CD14-positive monocyte (primary cell): ENCODE results near the gene SLC25A22. TPM values are rescaled to one million over a fixed set of nuclear protein-coding genes. Genes with fewer than 3 reads are reported as not detected.
A peak's percentile ranks its signal among the peaks of the same experiment; 100 is the strongest.

ENCODE experiments used
- DNase-seq, 3 donors: peaks; one replicate each; pipeline ENCODE4 v3.0.0-alpha.2; 2011 to 2022
- H2AFZ ChIP-seq: 2 replicates; pipeline ENCODE4 v1.6.0; 2012; ENCODE audit warnings: mild to moderate bottlenecking, low read depth, low read length, inconsistent platforms; ENCODE audit not compliant: insufficient read depth, poor library complexity, severe bottlenecking
- H3K27ac ChIP-seq, 2 donors: 1 replicate in 1 of 2; 2 replicates in 1 of 2; pipeline ENCODE4 v1.5.1; 2012 to 2013; ENCODE audit warnings: low read length in 2 of 2, control low read depth in 1 of 2, inconsistent platforms in 1 of 2, low read depth in 1 of 2, mild to moderate bottlenecking in 1 of 2
- H3K27me3 ChIP-seq, 2 donors: one replicate each; pipeline versions ENCODE4 v1.6.0 to v1.6.1; 2011 to 2013; ENCODE audit warnings: low read length in 2 of 2; ENCODE audit not compliant: control insufficient read depth in 2 of 2, insufficient read depth in 2 of 2
- H3K36me3 ChIP-seq, 2 donors: replicated peaks in 1 of 2; 1 replicate in 1 of 2; 2 replicates in 1 of 2; pipeline versions ENCODE4 v1.5.1 to v1.6.1; 2012 to 2013; ENCODE audit warnings: low read length in 2 of 2, control low read depth in 1 of 2, inconsistent platforms in 1 of 2, mild to moderate bottlenecking in 1 of 2; ENCODE audit not compliant: insufficient read depth in 2 of 2, control insufficient read depth in 1 of 2
- H3K4me1 ChIP-seq, 2 donors: 1 replicate in 1 of 2; 2 replicates in 1 of 2; pipeline versions ENCODE4 v1.5.1 to v1.6.1; 2012 to 2013; ENCODE audit warnings: low read length in 2 of 2, control low read depth in 1 of 2, inconsistent platforms in 1 of 2, mild to moderate bottlenecking in 1 of 2, moderate library complexity in 1 of 2; ENCODE audit not compliant: insufficient read depth in 2 of 2, control insufficient read depth in 1 of 2
- H3K4me2 ChIP-seq: replicated peaks from 2 replicates; pipeline ENCODE3; 2012; ENCODE audit warnings: low read length, moderate library complexity, mild to moderate bottlenecking; ENCODE audit not compliant: poor library complexity, severe bottlenecking; ENCODE audit errors: extremely low read depth
- H3K4me3 ChIP-seq, 3 experiments: fragments of 200-600 bp in 1 of 3; sonication (generic) in 1 of 3; replicated peaks in 1 of 3; 1 replicate in 2 of 3; 2 replicates in 1 of 3; pipeline ENCODE4 v1.5.1; 2011 to 2013; ENCODE audit warnings: low read length in 3 of 3, mild to moderate bottlenecking in 3 of 3, control low read depth in 2 of 3, low read depth in 2 of 3, inconsistent platforms in 1 of 3, moderate library complexity in 1 of 3
- H3K79me2 ChIP-seq: 2 replicates; pipeline ENCODE4 v1.6.0; 2012; ENCODE audit warnings: mild to moderate bottlenecking, control low read depth, inconsistent platforms, low read length, moderate library complexity; ENCODE audit not compliant: insufficient read depth
- H3K9ac ChIP-seq: 2 replicates; pipeline ENCODE4 v1.6.0; 2017; ENCODE audit warnings: low read length, mild to moderate bottlenecking; ENCODE audit not compliant: insufficient read depth, poor library complexity, severe bottlenecking
- H3K9me3 ChIP-seq, 2 donors: replicated peaks in 1 of 2; 1 replicate in 1 of 2; 2 replicates in 1 of 2; pipeline versions ENCODE4 v1.5.1 to v1.6.1; 2012 to 2013; ENCODE audit warnings: low read length in 2 of 2, control low read depth in 1 of 2; ENCODE audit not compliant: control insufficient read depth in 1 of 2, insufficient read depth in 1 of 2
- H4K20me1 ChIP-seq: 2 replicates; pipeline ENCODE4 v1.6.0; 2012; ENCODE audit warnings: mild to moderate bottlenecking, low read length, control low read depth, moderate library complexity; ENCODE audit not compliant: insufficient read depth
- H3K27ac Mint-ChIP-seq, 7 donors: one replicate each; pipeline ENCODE4 v1.8.0; 2020; ENCODE audit warnings: mild to moderate bottlenecking in 7 of 7, mixed read lengths in 7 of 7, moderate library complexity in 6 of 7, inconsistent platforms in 2 of 7
- H3K27me3 Mint-ChIP-seq, 3 donors: one replicate each; pipeline ENCODE4 v1.8.0; 2021 to 2022; ENCODE audit warnings: low read depth in 3 of 3, mild to moderate bottlenecking in 3 of 3, mixed read lengths in 3 of 3, moderate library complexity in 3 of 3, inconsistent platforms in 1 of 3
- H3K36me3 Mint-ChIP-seq, 2 donors: one replicate each; pipeline ENCODE4 v1.8.0; 2020; ENCODE audit warnings: mixed read lengths in 2 of 2, inconsistent platforms in 1 of 2, mild to moderate bottlenecking in 1 of 2
- H3K4me1 Mint-ChIP-seq: one replicate; pipeline ENCODE4 v1.8.0; 2020; ENCODE audit warnings: mild to moderate bottlenecking, mixed read lengths
- H3K4me3 Mint-ChIP-seq, 2 donors: one replicate each; pipeline ENCODE4 v1.8.0; 2020; ENCODE audit warnings: mild to moderate bottlenecking in 2 of 2, mixed read lengths in 2 of 2, moderate library complexity in 1 of 2
- H3K9me3 Mint-ChIP-seq, 7 donors: one replicate each; pipeline ENCODE4 v1.8.0; 2020 to 2022; ENCODE audit warnings: mixed read lengths in 7 of 7, mild to moderate bottlenecking in 6 of 7, moderate library complexity in 6 of 7, inconsistent platforms in 2 of 7
- CTCF ChIP-seq: fragments of 200-600 bp; IDR thresholded peaks from one replicate; pipeline ENCODE4 v1.8.0; 2022; ENCODE audit warnings: antibody characterized with exemption, mild to moderate bottlenecking
- WGBS: methylation state at CpG from one replicate; pipeline ENCODE4 v1.1.5; 2013; ENCODE audit warnings: missing lambda C conversion rate; ENCODE audit not compliant: insufficient coverage; 5-methylcytosine and 5-hydroxymethylcytosine counted together
- intact Hi-C, 2 donors: fragments of 100-400 bp; cut with micrococcal nuclease; formaldehyde crosslinking; loops; one replicate each; pipeline versions ENCODE4 v1.15.0 to v1.15.1; 2023
- polyA plus RNA-seq, 3 donors: library from polyadenylated mRNA; depleted of rRNA in 1 of 3; unstranded in 2 of 3; stranded (reverse) in 1 of 3; fragments of 300-500 nt in 2 of 3; fragments of >200 nt in 1 of 3; fragmentation: Illumina TruSeq in 2 of 3; gene quantifications; 1 replicate in 2 of 3; 2 replicates in 1 of 3; pipeline ENCODE4 v1.2.3, GENCODE V29; 2012 to 2021

Gene SLC25A22
- polyA plus RNA-seq, 3 donors: 4.4 to 20.9 (median 5.6) TPM

DNA sequence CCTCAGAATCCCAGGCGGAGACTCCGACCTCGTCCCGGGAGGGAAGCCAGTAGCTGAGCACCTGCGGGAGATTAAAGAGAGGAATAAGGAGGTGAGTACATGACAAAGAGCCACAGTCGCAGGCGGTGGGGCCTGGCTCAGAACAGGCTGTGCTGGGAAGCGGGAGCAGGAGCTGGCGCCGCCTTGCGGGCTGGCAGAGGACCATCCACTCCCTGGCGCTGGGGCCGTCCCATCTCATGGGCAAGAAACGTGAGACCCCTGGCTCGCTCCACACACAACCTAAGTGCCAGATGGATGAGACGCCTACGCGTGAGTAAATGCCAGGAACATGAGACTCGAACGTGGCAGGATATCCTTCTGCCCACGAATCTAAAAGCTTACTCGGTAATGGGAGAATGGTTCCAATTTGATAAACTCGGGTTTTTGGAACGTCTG lies 14.5 kb downstream of the SLC25A22 start:
- peaks cover 4 to 29% (median 8%) of the 10 kb centered on the region in 3 donors for H3K27me3 Mint-ChIP-seq
- Histone ChIP-seq H3K9ac (no peak overlapping the region), H4K20me1 (peaks cover 5% of the 10 kb centered on the region), H3K79me2 (peaks cover 7% of the 10 kb centered on the region), H3K9me3 (no peaks in the 10 kb centered on the region), H2AFZ (no peak overlapping the region), H3K4me3 (no peak overlapping the region), H3K36me3 (peaks cover 0 to 8% of the 10 kb centered on the region in 2 donors), H3K27me3 (peaks cover 0 to 10% of the 10 kb centered on the region in 2 donors), H3K4me1 (peaks cover 5 to 7% of the 10 kb centered on the region in 2 donors), H3K27ac (no peak overlapping the region), H3K4me2 (no peak overlapping the region)
- TF ChIP-seq CTCF: no peak
- H3K4me1 Mint-ChIP-seq: peaks cover 14% of the 10 kb centered on the region
- WGBS: 46% methylated on average over 18 of the region's 24 CpGs
- intact Hi-C loops: no loop called here
- H3K27ac Mint-ChIP-seq: no peak overlapping the region
- H3K36me3 Mint-ChIP-seq: peaks cover 9 to 15% of the 10 kb centered on the region in 2 donors
- H3K9me3 Mint-ChIP-seq: peaks cover 0 to 2% (median 0%) of the 10 kb centered on the region in 7 donors
- DNase-seq: peak in 1 of 3 donors; percentile 33
- no peak overlapping the region for H3K4me3 Mint-ChIP-seq

DNA sequence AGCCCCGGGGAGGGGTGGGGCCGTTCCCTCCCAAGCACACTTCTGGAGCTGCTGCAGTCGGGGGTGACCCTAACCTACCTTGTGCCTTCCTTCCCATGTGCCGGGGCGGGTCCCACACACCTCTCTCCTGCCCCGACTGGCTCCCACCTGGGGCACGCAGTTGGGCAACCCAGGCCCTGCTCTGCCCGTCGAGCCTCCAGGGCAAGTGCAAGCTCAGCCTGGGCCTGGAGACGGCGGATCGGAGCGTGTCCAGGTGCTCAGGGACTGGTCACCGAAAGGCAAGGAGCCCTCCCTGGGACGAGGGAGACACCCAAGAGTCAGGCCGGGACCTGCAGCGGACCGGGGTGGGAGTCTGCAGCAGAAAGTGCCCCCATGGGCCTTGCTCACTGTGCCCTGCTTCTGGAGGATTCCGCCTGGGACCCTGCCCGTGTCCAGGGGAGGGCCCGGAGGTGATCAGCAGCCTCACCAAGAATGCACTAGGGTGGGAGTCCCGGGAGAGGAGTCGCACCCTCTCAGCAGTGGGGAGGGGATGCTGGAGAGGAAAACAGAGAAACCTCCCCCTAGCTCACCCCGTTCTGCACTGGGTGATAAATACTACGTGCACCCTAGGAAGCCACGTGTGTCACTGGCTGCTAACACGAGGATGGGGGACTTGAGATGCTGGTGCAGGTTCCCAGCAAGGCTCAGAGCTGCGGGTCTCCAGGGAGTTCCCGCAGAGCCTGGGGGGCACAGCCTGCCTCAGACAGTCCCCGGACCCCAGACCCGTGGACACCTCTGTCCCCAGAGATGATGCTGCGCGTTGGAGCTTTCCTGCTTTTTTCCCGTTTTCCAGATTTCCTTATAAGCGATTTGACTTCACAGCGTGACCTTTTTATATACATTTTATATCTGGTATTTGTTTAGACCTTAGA lies 15.6 kb downstream of the SLC25A22 start:
- no peak for DNase-seq
- Histone ChIP-seq H3K9me3 (no peaks in the 10 kb centered on the region), H3K79me2 (peaks cover 17% of the 10 kb centered on the region), H3K27me3 (no peaks in the 10 kb centered on the region), H4K20me1 (peaks cover 4% of the 10 kb centered on the region), H3K27ac (no peak overlapping the region), H3K4me3 (no peak overlapping the region), H3K36me3 (peaks cover 0 to 8% of the 10 kb centered on the region in 2 donors), H3K9ac (no peak overlapping the region), H3K4me1 (peaks cover 14 to 18% of the 10 kb centered on the region in 2 donors), H2AFZ (no peak overlapping the region), H3K4me2 (no peak overlapping the region)
- WGBS: 91% methylated on average over 25 of the region's 36 CpGs
- no peak for TF ChIP-seq CTCF
- H3K4me1 Mint-ChIP-seq: peaks cover 23% of the 10 kb centered on the region
- H3K27ac Mint-ChIP-seq: no peak overlapping the region
- peaks cover 0 to 2% (median 0%) of the 10 kb centered on the region in 7 donors for H3K9me3 Mint-ChIP-seq
- no peak overlapping the region for H3K4me3 Mint-ChIP-seq
- H3K27me3 Mint-ChIP-seq: peaks cover 2 to 19% (median 4%) of the 10 kb centered on the region in 3 donors
- peaks cover 9 to 15% of the 10 kb centered on the region in 2 donors for H3K36me3 Mint-ChIP-seq
- intact Hi-C loops: no loop called here
